ENCODE data around the gene SIAH2. TPM values are rescaled to one million over a fixed set of nuclear protein-coding genes. Genes with fewer than 3 reads are reported as not detected.

The SIAH2 gene
- total RNA-seq, 1 donor from 2014 or later: 39.7 TPM

GRCh38 chr3:150710097-150710496 lies 52.9 kb downstream of the SIAH2 start:
- H3K36me3 Mint-ChIP-seq (ENCODE audit: low read depth): peaks cover 23% of the 10 kb centered on the region
- DNase-seq (ENCODE audit: low spot score): no peak
- peaks cover 23% of the 10 kb centered on the region for H3K9me3 Mint-ChIP-seq (ENCODE audit: low read depth)
- no peak for TF ChIP-seq CTCF (IDR thresholded peaks at IDR 0.05)
- peaks cover 3% of the 10 kb centered on the region for H3K4me1 Mint-ChIP-seq (ENCODE audit: low read depth)
- no peaks in the 10 kb centered on the region for H3K27me3 Mint-ChIP-seq (ENCODE audit: low read depth)
- no peak overlapping the region for H3K4me3 Mint-ChIP-seq (ENCODE audit: unreplicated experiment)
- no peak overlapping the region for H3K27ac Mint-ChIP-seq (ENCODE audit: unreplicated experiment)

GRCh38 chr3:150703756-150704344 lies 59.1 kb downstream of the SIAH2 start, which contains the start of gene ERICH6:
TSS of gene ERICH6 (minus strand) at chr3:150703920. CDS start at chr3:150703898, 22 bp downstream.
- TF ChIP-seq CTCF (IDR thresholded peaks at IDR 0.05): peak; percentile 43
- H3K27ac Mint-ChIP-seq (ENCODE audit: unreplicated experiment): peak within 1 kb of the TSS; percentile 94
- H3K9me3 Mint-ChIP-seq (ENCODE audit: low read depth): peaks cover 3% of the 10 kb centered on the region
- no peaks in the 10 kb centered on the region for H3K36me3 Mint-ChIP-seq (ENCODE audit: low read depth)
- no peaks in the 10 kb centered on the region for H3K27me3 Mint-ChIP-seq (ENCODE audit: low read depth)
- peak within 1 kb of the TSS; percentile 93 for H3K4me3 Mint-ChIP-seq (ENCODE audit: unreplicated experiment)
- peaks cover 20% of the 10 kb centered on the region for H3K4me1 Mint-ChIP-seq (ENCODE audit: low read depth)
- peak; percentile 96 for DNase-seq (ENCODE audit: low spot score)

GRCh38 chr3:150703299-150703755 lies 59.6 kb downstream of the SIAH2 start:
- no peaks in the 10 kb centered on the region for H3K27me3 Mint-ChIP-seq (ENCODE audit: low read depth)
- TF ChIP-seq CTCF (IDR thresholded peaks at IDR 0.05): no peak
- peaks cover 20% of the 10 kb centered on the region for H3K4me1 Mint-ChIP-seq (ENCODE audit: low read depth)
- peak overlapping the region; percentile 94 for H3K27ac Mint-ChIP-seq (ENCODE audit: unreplicated experiment)
- H3K4me3 Mint-ChIP-seq (ENCODE audit: unreplicated experiment): peak overlapping the region; percentile 93
- DNase-seq (ENCODE audit: low spot score): no peak
- no peaks in the 10 kb centered on the region for H3K36me3 Mint-ChIP-seq (ENCODE audit: low read depth)
- H3K9me3 Mint-ChIP-seq (ENCODE audit: low read depth): no peaks in the 10 kb centered on the region

GRCh38 chr3:150699068-150699639 lies 63.8 kb downstream of the SIAH2 start:
- H3K27me3 Mint-ChIP-seq (ENCODE audit: low read depth): no peaks in the 10 kb centered on the region

GRCh38 chr3:150697646-150698045 lies 65.3 kb downstream of the SIAH2 start:
- H3K4me1 Mint-ChIP-seq (ENCODE audit: low read depth): peaks cover 8% of the 10 kb centered on the region
- no peak for DNase-seq (ENCODE audit: low spot score)
- H3K36me3 Mint-ChIP-seq (ENCODE audit: low read depth): no peaks in the 10 kb centered on the region
- H3K9me3 Mint-ChIP-seq (ENCODE audit: low read depth): no peaks in the 10 kb centered on the region
- H3K27ac Mint-ChIP-seq (ENCODE audit: unreplicated experiment): no peak overlapping the region
- no peaks in the 10 kb centered on the region for H3K27me3 Mint-ChIP-seq (ENCODE audit: low read depth)
- TF ChIP-seq CTCF (IDR thresholded peaks at IDR 0.05): no peak
- H3K4me3 Mint-ChIP-seq (ENCODE audit: unreplicated experiment): no peak overlapping the region

More at GRCh38 chr3:150699068-150699639, 63.8 kb downstream of the SIAH2 start:
- no peak overlapping the region for H3K4me3 Mint-ChIP-seq (ENCODE audit: unreplicated experiment)
- H3K27ac Mint-ChIP-seq (ENCODE audit: unreplicated experiment): no peak overlapping the region
- no peak for TF ChIP-seq CTCF (IDR thresholded peaks at IDR 0.05)
- H3K9me3 Mint-ChIP-seq (ENCODE audit: low read depth): no peaks in the 10 kb centered on the region
- H3K36me3 Mint-ChIP-seq (ENCODE audit: low read depth): no peaks in the 10 kb centered on the region
- peaks cover 17% of the 10 kb centered on the region for H3K4me1 Mint-ChIP-seq (ENCODE audit: low read depth)
- DNase-seq (ENCODE audit: low spot score): no peak
